ENCODE data around the gene LRIG2. TPM values are rescaled to one million over a fixed set of nuclear protein-coding genes. Genes with fewer than 3 reads are reported as not detected.

The LRIG2 gene
- total and polyA plus RNA-seq, 2 of the 13 experiments (the other 11 are each of a cell fraction or from before 2014, with no cell fraction given): 8.1 to 12.2 TPM

DNA sequence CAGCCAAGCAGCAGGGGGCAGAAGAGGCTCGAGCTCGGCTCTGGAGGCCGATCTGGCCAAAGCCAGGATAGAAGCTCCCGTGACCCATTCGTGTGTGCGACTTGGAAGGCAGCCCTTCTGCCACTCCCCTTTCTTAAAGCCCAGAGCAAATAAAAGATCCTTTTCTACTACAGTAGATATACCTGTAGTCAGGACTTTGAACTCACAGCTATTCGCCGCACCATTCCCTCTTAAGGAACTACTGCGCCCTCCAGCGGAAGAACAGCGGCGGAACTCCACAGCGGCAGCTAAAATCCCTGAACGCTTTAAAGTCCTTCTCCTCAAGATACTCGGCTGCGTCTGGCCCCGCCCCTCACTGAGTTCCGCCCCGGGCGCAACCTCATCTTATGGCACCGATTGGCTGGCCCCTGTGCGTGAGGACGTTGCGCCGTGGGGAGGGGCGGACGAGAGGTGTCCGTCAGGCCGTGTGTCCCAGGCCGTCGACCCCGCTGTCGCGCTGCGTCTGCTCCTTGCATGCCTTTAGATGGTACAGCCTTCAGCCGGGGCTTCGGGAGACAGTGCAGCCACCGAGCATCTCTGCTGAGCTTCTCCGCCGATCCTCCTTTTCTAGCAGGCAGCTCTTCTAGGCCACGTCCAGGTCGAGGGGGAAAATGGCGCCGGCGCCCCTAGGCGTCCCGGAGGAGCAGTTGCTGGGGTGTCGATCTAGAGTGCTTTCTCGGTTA lies at the start of gene LRIG2 (continued):
- TF ChIP-seq, protein P1, sequence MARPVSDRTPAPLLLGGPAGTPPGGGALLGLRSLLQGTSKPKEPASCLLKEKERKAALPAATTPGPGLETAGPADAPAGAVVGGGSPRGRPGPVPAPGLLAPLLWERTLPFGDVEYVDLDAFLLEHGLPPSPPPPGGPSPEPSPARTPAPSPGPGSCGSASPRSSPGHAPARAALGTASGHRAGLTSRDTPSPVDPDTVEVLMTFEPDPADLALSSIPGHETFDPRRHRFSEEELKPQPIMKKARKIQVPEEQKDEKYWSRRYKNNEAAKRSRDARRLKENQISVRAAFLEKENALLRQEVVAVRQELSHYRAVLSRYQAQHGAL (CRISPR knock-in tag; IDR thresholded peaks at IDR 0.05; ENCODE audit: not compliant biosample characterization): peak; percentile 60
- TF ChIP-seq SP5 (CRISPR knock-in tag; IDR thresholded peaks at IDR 0.05; ENCODE audit: borderline replicate concordance, low read depth) (no peak; the same call in 1 of the 2 replicates), ZSCAN30 (CRISPR knock-in tag; IDR thresholded peaks at IDR 0.05) (0 out of 2 replicates have a peak, but pooled peaks have one; percentile 75), ZNF136 (CRISPR knock-in tag; IDR thresholded peaks at IDR 0.05; ENCODE audit: low read depth) (0 out of 2 replicates have a peak, but pooled peaks have one; percentile 56), ZNF234 (CRISPR knock-in tag; conservative IDR thresholded peaks at IDR 0.05) (no peak), NCOR1 (IDR thresholded peaks at IDR 0.05; ENCODE audit: borderline replicate concordance, low read length) (peak; percentile 68; the same call in 1 of the 2 replicates), PHF21A (CRISPR knock-in tag; IDR thresholded peaks at IDR 0.05) (peak; percentile 66; the same call in 1 of the 2 replicates), SIX1 (CRISPR knock-in tag; IDR thresholded peaks at IDR 0.05; ENCODE audit: borderline replicate concordance) (0 out of 2 replicates have a peak, but pooled peaks have one; percentile 9), ATRX (CRISPR knock-in tag; IDR thresholded peaks at IDR 0.05; ENCODE audit: borderline replicate concordance) (no peak), RXRA (CRISPR knock-in tag; IDR thresholded peaks at IDR 0.05) (peak; percentile 57)
- TF ChIP-seq, protein P2, sequence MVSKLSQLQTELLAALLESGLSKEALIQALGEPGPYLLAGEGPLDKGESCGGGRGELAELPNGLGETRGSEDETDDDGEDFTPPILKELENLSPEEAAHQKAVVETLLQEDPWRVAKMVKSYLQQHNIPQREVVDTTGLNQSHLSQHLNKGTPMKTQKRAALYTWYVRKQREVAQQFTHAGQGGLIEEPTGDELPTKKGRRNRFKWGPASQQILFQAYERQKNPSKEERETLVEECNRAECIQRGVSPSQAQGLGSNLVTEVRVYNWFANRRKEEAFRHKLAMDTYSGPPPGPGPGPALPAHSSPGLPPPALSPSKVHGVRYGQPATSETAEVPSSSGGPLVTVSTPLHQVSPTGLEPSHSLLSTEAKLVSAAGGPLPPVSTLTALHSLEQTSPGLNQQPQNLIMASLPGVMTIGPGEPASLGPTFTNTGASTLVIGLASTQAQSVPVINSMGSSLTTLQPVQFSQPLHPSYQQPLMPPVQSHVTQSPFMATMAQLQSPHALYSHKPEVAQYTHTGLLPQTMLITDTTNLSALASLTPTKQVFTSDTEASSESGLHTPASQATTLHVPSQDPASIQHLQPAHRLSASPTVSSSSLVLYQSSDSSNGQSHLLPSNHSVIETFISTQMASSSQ (IDR thresholded peaks at IDR 0.05; ENCODE audit: low read depth): no peak
- TF ChIP-seq, protein P2 (CRISPR knock-in tag; IDR thresholded peaks at IDR 0.05; ENCODE audit: borderline replicate concordance): no peak
- TF ChIP-seq, protein P3, sequence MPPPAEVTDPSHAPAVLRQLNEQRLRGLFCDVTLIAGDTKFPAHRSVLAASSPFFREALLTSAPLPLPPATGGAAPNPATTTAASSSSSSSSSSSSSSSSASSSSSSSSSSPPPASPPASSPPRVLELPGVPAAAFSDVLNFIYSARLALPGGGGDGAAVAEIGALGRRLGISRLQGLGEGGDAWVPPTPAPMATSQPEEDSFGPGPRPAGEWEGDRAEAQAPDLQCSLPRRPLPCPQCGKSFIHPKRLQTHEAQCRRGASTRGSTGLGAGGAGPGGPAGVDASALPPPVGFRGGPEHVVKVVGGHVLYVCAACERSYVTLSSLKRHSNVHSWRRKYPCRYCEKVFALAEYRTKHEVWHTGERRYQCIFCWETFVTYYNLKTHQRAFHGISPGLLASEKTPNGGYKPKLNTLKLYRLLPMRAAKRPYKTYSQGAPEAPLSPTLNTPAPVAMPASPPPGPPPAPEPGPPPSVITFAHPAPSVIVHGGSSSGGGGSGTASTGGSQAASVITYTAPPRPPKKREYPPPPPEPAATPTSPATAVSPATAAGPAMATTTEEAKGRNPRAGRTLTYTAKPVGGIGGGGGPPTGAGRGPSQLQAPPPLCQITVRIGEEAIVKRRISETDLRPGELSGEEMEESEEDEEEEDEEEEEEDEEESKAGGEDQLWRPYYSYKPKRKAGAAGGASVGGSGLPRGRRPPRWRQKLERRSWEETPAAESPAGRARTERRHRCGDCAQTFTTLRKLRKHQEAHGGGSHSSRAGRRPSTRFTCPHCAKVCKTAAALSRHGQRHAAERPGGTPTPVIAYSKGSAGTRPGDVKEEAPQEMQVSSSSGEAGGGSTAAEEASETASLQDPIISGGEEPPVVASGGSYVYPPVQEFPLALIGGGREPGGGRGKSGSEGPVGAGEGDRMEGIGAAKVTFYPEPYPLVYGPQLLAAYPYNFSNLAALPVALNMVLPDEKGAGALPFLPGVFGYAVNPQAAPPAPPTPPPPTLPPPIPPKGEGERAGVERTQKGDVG (CRISPR knock-in tag; IDR thresholded peaks at IDR 0.05; ENCODE audit: borderline replicate concordance): no peak
- TF ChIP-seq, protein P4, sequence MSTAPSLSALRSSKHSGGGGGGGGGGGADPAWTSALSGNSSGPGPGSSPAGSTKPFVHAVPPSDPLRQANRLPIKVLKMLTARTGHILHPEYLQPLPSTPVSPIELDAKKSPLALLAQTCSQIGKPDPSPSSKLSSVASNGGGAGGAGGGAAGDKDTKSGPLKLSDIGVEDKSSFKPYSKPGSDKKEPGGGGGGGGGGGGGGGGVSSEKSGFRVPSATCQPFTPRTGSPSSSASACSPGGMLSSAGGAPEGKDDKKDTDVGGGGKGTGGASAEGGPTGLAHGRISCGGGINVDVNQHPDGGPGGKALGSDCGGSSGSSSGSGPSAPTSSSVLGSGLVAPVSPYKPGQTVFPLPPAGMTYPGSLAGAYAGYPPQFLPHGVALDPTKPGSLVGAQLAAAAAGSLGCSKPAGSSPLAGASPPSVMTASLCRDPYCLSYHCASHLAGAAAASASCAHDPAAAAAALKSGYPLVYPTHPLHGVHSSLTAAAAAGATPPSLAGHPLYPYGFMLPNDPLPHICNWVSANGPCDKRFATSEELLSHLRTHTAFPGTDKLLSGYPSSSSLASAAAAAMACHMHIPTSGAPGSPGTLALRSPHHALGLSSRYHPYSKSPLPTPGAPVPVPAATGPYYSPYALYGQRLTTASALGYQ (CRISPR knock-in tag; IDR thresholded peaks at IDR 0.05): no peak
- TF ChIP-seq, protein P5, sequence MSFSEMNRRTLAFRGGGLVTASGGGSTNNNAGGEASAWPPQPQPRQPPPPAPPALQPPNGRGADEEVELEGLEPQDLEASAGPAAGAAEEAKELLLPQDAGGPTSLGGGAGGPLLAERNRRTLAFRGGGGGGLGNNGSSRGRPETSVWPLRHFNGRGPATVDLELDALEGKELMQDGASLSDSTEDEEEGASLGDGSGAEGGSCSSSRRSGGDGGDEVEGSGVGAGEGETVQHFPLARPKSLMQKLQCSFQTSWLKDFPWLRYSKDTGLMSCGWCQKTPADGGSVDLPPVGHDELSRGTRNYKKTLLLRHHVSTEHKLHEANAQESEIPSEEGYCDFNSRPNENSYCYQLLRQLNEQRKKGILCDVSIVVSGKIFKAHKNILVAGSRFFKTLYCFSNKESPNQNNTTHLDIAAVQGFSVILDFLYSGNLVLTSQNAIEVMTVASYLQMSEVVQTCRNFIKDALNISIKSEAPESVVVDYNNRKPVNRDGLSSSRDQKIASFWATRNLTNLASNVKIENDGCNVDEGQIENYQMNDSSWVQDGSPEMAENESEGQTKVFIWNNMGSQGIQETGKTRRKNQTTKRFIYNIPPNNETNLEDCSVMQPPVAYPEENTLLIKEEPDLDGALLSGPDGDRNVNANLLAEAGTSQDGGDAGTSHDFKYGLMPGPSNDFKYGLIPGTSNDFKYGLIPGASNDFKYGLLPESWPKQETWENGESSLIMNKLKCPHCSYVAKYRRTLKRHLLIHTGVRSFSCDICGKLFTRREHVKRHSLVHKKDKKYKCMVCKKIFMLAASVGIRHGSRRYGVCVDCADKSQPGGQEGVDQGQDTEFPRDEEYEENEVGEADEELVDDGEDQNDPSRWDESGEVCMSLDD (CRISPR knock-in tag; IDR thresholded peaks at IDR 0.05; ENCODE audit: borderline replicate concordance): no peak

Measured in HepG2 (cell line).